Activated CD4-positive, alpha-beta T cell treated with anti-CD3 and anti-CD28 coated beads for 36 hours (primary cell): ENCODE data around the gene FGF23. TPM values are rescaled to one million over a fixed set of nuclear protein-coding genes. Genes with fewer than 3 reads are reported as not detected.

Experiments used
- ATAC-seq: fragments of 200-7000 bp; cut with Tn5 transposase; one replicate; pipeline ENCODE4 v1.10.0; 2021; ENCODE audit warnings: mild to moderate bottlenecking, moderate library complexity
- CTCF ChIA-PET: fragments of 350-600 bp; sonication (Branson Sonifier 250); formaldehyde crosslinking; loops from one replicate; lab custom pipeline; 2021; ENCODE audit warnings: antibody characterized with exemption; lab: Charles Lee
- POLR2A ChIA-PET: fragments of 350-600 bp; sonication (Branson Sonifier 250); formaldehyde crosslinking; loops from one replicate; lab custom pipeline; 2021; ENCODE audit warnings: antibody characterized with exemption, inconsistent platforms; lab: Charles Lee
- DNase-seq: peaks from one replicate; pipeline ENCODE4 v3.0.0-alpha.2; 2020
- H3K27ac Mint-ChIP-seq: one replicate; pipeline ENCODE4 v1.8.0; 2021; ENCODE audit warnings: mixed read lengths
- H3K27me3 Mint-ChIP-seq: one replicate; pipeline ENCODE4 v1.8.0; 2021; ENCODE audit warnings: mixed read lengths
- H3K36me3 Mint-ChIP-seq: one replicate; pipeline ENCODE4 v1.8.0; 2021; ENCODE audit warnings: low read depth, mixed read lengths
- H3K4me1 Mint-ChIP-seq: one replicate; pipeline ENCODE4 v1.8.0; 2021; ENCODE audit warnings: mixed read lengths
- H3K4me3 Mint-ChIP-seq: one replicate; pipeline ENCODE4 v1.8.0; 2021; ENCODE audit warnings: mild to moderate bottlenecking, moderate library complexity, mixed read lengths
- H3K9me3 Mint-ChIP-seq: one replicate; pipeline ENCODE4 v1.8.0; 2021; ENCODE audit warnings: low read depth, mixed read lengths
- intact Hi-C, 2 experiments: fragments of 100-400 bp; cut with DNase I in 1 of 2; cut with micrococcal nuclease in 1 of 2; formaldehyde crosslinking; loops; one replicate each; pipeline versions ENCODE4 v1.14.2 to v1.15.1; 2022 to 2024; cut with DNase I, micrococcal nuclease
- total RNA-seq, 2 experiments: library from RNA; stranded (reverse); gene quantifications; one replicate each; pipeline ENCODE4 v1.2.3, GENCODE V29; 2021

Gene FGF23
- total RNA-seq = not detected

GRCh38 chr12:4379405-4379804 lies at the start of gene FGF23:
Gene FGF23 (minus strand): TSS chr12:4379712. CDS start chr12:4379582, 130 bp downstream.
- CTCF ChIA-PET = interaction anchor here (1.3 kb wide), 1 partner anchor 16 kb away, joined by 4 read pairs; no protein-coding TSS in a partner anchor
- POLR2A ChIA-PET = no interaction called here
- no peak for ATAC-seq
- DNase-seq = no peak
- intact Hi-C loops = no loop called here
- Mint-ChIP-seq H3K4me3 (no peak within 1 kb of the TSS), H3K36me3 (no peaks in the 10 kb centered on the region), H3K9me3 (no peaks in the 10 kb centered on the region), H3K4me1 (no peaks in the 10 kb centered on the region), H3K27ac (no peak within 1 kb of the TSS), H3K27me3 (peaks cover 13% of the 10 kb centered on the region)

GRCh38 chr12:4424422-4424821 lies 44.9 kb upstream of the FGF23 start:
- no peak for DNase-seq
- H3K4me3 Mint-ChIP-seq = no peak overlapping the region
- no peak for ATAC-seq
- intact Hi-C loops = no loop called here
- no peaks in the 10 kb centered on the region for H3K4me1 Mint-ChIP-seq
- POLR2A ChIA-PET = no interaction called here
- H3K27me3 Mint-ChIP-seq = no peaks in the 10 kb centered on the region
- no peak overlapping the region for H3K27ac Mint-ChIP-seq
- CTCF ChIA-PET = interaction anchor here (5.3 kb wide), 1 partner anchor 102 kb away, joined by 47 read pairs; no protein-coding TSS in a partner anchor
- H3K36me3 Mint-ChIP-seq = no peaks in the 10 kb centered on the region
- H3K9me3 Mint-ChIP-seq = no peaks in the 10 kb centered on the region

GRCh38 chr12:4423528-4424195 lies 44.1 kb upstream of the FGF23 start:
- H3K27ac Mint-ChIP-seq = no peak overlapping the region
- POLR2A ChIA-PET = no interaction called here
- DNase-seq = no peak
- CTCF ChIA-PET = interaction anchor here (0.9 to 5.3 kb wide), 6 partner anchors 15 to 108 kb away, joined by 3 to 47 read pairs (median 4); no protein-coding TSS in a partner anchor
- intact Hi-C loops = no loop called here
- no peak overlapping the region for H3K4me3 Mint-ChIP-seq
- no peak for ATAC-seq
- no peaks in the 10 kb centered on the region for H3K4me1 Mint-ChIP-seq
- H3K9me3 Mint-ChIP-seq = no peaks in the 10 kb centered on the region
- H3K27me3 Mint-ChIP-seq = no peaks in the 10 kb centered on the region
- no peaks in the 10 kb centered on the region for H3K36me3 Mint-ChIP-seq

GRCh38 chr12:4422985-4423384 lies 43.5 kb upstream of the FGF23 start:
- no peak overlapping the region for H3K27ac Mint-ChIP-seq
- CTCF ChIA-PET = interaction anchor here (0.9 to 5.3 kb wide), 7 partner anchors 16 to 108 kb away, joined by 3 to 47 read pairs (median 4); no protein-coding TSS in a partner anchor
- DNase-seq (no peak), ATAC-seq (no peak)
- no peaks in the 10 kb centered on the region for H3K36me3 Mint-ChIP-seq
- POLR2A ChIA-PET = no interaction called here
- no peaks in the 10 kb centered on the region for H3K9me3 Mint-ChIP-seq
- no peak overlapping the region for H3K4me3 Mint-ChIP-seq
- intact Hi-C loops = no loop called here
- H3K27me3 Mint-ChIP-seq = peaks cover under 1% of the 10 kb centered on the region
- no peaks in the 10 kb centered on the region for H3K4me1 Mint-ChIP-seq

GRCh38 chr12:4421590-4422031 lies 42.1 kb upstream of the FGF23 start:
- Mint-ChIP-seq H3K27ac (no peak overlapping the region), H3K9me3 (no peaks in the 10 kb centered on the region), H3K4me1 (no peaks in the 10 kb centered on the region), H3K36me3 (no peaks in the 10 kb centered on the region), H3K27me3 (peaks cover 5% of the 10 kb centered on the region), H3K4me3 (no peak overlapping the region)
- peak; percentile 61 for ATAC-seq
- peak; percentile 16 for DNase-seq
- ChIA-PET CTCF (interaction anchor here (0.6 to 5.3 kb wide), 13 partner anchors 10 to 505 kb away, joined by 3 to 47 read pairs (median 4); no protein-coding TSS in a partner anchor), POLR2A (interaction anchor here (0.6 kb wide), 1 partner anchor 28 kb away, joined by 8 read pairs; no protein-coding TSS in a partner anchor)
- intact Hi-C loops = loop anchor here (1.0 kb wide), 1 partner anchor 106 kb away; no protein-coding TSS in a partner anchor

- Mint-ChIP-seq H3K36me3 (no peaks in the 10 kb centered on the region), H3K9me3 (no peaks in the 10 kb centered on the region), H3K4me1 (peaks cover 6% of the 10 kb centered on the region), H3K27me3 (peaks cover 10% of the 10 kb centered on the region), H3K4me3 (no peak overlapping the region), H3K27ac (no peak overlapping the region)
- CTCF ChIA-PET = interaction anchor here (0.8 to 5.3 kb wide), 19 partner anchors 8 to 185 kb away, joined by 3 to 47 read pairs (median 4); no protein-coding TSS in a partner anchor
- POLR2A ChIA-PET = no interaction called here
- intact Hi-C loops = no loop called here
- DNase-seq (no peak), ATAC-seq (no peak)
Observed at GRCh38 chr12:4420138-4420670, 40.7 kb upstream of the FGF23 start.

- Mint-ChIP-seq H3K4me3 (no peak overlapping the region), H3K27ac (no peak overlapping the region), H3K4me1 (peaks cover 11% of the 10 kb centered on the region), H3K36me3 (no peaks in the 10 kb centered on the region), H3K9me3 (no peaks in the 10 kb centered on the region), H3K27me3 (peaks cover 10% of the 10 kb centered on the region)
- POLR2A ChIA-PET = no interaction called here
- CTCF ChIA-PET = interaction anchor here (0.7 kb wide), 1 partner anchor 487 kb away, joined by 3 read pairs; no protein-coding TSS in a partner anchor
- intact Hi-C loops = no loop called here
- ATAC-seq (no peak), DNase-seq (no peak)
Observed at GRCh38 chr12:4418913-4419312, 39.4 kb upstream of the FGF23 start.

GRCh38 chr12:4417936-4418335 lies 38.4 kb upstream of the FGF23 start:
- ATAC-seq = no peak
- ChIA-PET CTCF (interaction anchor here (1.1 to 1.4 kb wide), 2 partner anchors 78 to 109 kb away, joined by 3 to 5 read pairs; no protein-coding TSS in a partner anchor), POLR2A (no interaction called here)
- no peak overlapping the region for H3K27ac Mint-ChIP-seq
- no peaks in the 10 kb centered on the region for H3K36me3 Mint-ChIP-seq
- H3K9me3 Mint-ChIP-seq = no peaks in the 10 kb centered on the region
- intact Hi-C loops = no loop called here
- no peak for DNase-seq
- H3K4me1 Mint-ChIP-seq = peaks cover 11% of the 10 kb centered on the region
- H3K4me3 Mint-ChIP-seq = no peak overlapping the region
- peaks cover 12% of the 10 kb centered on the region for H3K27me3 Mint-ChIP-seq

- POLR2A ChIA-PET = no interaction called here
- Mint-ChIP-seq H3K27ac (no peak overlapping the region), H3K36me3 (no peaks in the 10 kb centered on the region), H3K27me3 (peaks cover 12% of the 10 kb centered on the region), H3K9me3 (no peaks in the 10 kb centered on the region), H3K4me1 (peaks cover 11% of the 10 kb centered on the region), H3K4me3 (no peak overlapping the region)
- ATAC-seq (no peak), DNase-seq (no peak)
- CTCF ChIA-PET = interaction anchor here (1.1 to 1.4 kb wide), 2 partner anchors 79 to 110 kb away, joined by 3 to 5 read pairs; no protein-coding TSS in a partner anchor
- intact Hi-C loops = no loop called here
Observed at GRCh38 chr12:4417455-4417854, 37.9 kb upstream of the FGF23 start.

- Mint-ChIP-seq H3K27me3 (peaks cover 12% of the 10 kb centered on the region), H3K4me3 (no peak overlapping the region), H3K4me1 (peaks cover 11% of the 10 kb centered on the region), H3K27ac (no peak overlapping the region), H3K36me3 (no peaks in the 10 kb centered on the region), H3K9me3 (no peaks in the 10 kb centered on the region)
- intact Hi-C loops = no loop called here
- ATAC-seq = no peak
- no peak for DNase-seq
- ChIA-PET CTCF (interaction anchor here (0.6 kb wide), 1 partner anchor 14 kb away, joined by 3 read pairs; no protein-coding TSS in a partner anchor), POLR2A (no interaction called here)
Observed at GRCh38 chr12:4416276-4416675, 36.8 kb upstream of the FGF23 start.

- intact Hi-C loops = no loop called here
- Mint-ChIP-seq H3K4me1 (peaks cover 11% of the 10 kb centered on the region), H3K27ac (no peak overlapping the region), H3K4me3 (no peak overlapping the region), H3K27me3 (peaks cover 9% of the 10 kb centered on the region), H3K36me3 (no peaks in the 10 kb centered on the region), H3K9me3 (no peaks in the 10 kb centered on the region)
- ChIA-PET POLR2A (no interaction called here), CTCF (interaction anchor here (0.5 to 1.0 kb wide), 3 partner anchors 8 to 1087 kb away, joined by 3 to 4 read pairs (median 4); no protein-coding TSS in a partner anchor)
- DNase-seq = no peak
- no peak for ATAC-seq
Observed at GRCh38 chr12:4412465-4412864, 33.0 kb upstream of the FGF23 start.
